GM18526 (cell line): ENCODE measurements around the gene MED17.

ENCODE experiments used
- POLR2A ChIP-seq: IDR thresholded peaks from 3 replicates; pipeline ENCODE4 v1.6.1; 2011; ENCODE audit not compliant: insufficient read length; ENCODE audit errors: extremely low read depth

Gene MED17

GRCh38 chr11:93857413-93858120 is 73.5 kb downstream of the MED17 start:
- TF ChIP-seq POLR2A, result no peak

GRCh38 chr11:93858121-93858775 is 74.2 kb downstream of the MED17 start:
- no peak for TF ChIP-seq POLR2A

GRCh38 chr11:93861808-93862207 is 77.7 kb downstream of the MED17 start:
- no peak for TF ChIP-seq POLR2A
